ENCODE results near the gene KIF5A.

Gene KIF5A

DNA sequence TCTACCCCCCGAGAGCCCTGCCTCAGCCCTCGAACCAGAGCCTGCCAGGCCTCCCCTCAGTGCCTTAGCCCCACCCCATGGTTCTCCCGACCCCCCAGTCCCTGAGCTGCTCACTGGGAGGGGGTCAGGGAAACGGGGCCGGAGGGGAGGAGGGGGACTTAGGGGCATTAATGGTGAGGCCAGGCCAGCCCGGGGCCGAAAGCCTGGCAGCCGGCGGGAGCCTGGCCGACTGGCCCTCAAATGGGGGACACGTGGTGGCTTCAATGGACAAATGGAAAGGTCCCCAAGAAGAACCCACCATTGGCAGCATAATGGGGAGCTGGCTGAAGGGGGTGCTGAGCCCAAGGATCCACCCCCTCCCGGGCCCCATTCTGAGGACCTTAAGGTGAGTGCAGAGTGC lies 21.7 kb upstream of the KIF5A start:
- peak overlapping the region; percentile 46; the same call in 1 of the 2 replicates for H3K27ac ChIP-seq
- TF ChIP-seq ZFX (IDR thresholded peaks at IDR 0.05; ENCODE audit: borderline replicate concordance): no peak
- TF ChIP-seq, protein P1, sequence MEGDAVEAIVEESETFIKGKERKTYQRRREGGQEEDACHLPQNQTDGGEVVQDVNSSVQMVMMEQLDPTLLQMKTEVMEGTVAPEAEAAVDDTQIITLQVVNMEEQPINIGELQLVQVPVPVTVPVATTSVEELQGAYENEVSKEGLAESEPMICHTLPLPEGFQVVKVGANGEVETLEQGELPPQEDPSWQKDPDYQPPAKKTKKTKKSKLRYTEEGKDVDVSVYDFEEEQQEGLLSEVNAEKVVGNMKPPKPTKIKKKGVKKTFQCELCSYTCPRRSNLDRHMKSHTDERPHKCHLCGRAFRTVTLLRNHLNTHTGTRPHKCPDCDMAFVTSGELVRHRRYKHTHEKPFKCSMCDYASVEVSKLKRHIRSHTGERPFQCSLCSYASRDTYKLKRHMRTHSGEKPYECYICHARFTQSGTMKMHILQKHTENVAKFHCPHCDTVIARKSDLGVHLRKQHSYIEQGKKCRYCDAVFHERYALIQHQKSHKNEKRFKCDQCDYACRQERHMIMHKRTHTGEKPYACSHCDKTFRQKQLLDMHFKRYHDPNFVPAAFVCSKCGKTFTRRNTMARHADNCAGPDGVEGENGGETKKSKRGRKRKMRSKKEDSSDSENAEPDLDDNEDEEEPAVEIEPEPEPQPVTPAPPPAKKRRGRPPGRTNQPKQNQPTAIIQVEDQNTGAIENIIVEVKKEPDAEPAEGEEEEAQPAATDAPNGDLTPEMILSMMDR (IDR thresholded peaks at IDR 0.05): no peak

DNA sequence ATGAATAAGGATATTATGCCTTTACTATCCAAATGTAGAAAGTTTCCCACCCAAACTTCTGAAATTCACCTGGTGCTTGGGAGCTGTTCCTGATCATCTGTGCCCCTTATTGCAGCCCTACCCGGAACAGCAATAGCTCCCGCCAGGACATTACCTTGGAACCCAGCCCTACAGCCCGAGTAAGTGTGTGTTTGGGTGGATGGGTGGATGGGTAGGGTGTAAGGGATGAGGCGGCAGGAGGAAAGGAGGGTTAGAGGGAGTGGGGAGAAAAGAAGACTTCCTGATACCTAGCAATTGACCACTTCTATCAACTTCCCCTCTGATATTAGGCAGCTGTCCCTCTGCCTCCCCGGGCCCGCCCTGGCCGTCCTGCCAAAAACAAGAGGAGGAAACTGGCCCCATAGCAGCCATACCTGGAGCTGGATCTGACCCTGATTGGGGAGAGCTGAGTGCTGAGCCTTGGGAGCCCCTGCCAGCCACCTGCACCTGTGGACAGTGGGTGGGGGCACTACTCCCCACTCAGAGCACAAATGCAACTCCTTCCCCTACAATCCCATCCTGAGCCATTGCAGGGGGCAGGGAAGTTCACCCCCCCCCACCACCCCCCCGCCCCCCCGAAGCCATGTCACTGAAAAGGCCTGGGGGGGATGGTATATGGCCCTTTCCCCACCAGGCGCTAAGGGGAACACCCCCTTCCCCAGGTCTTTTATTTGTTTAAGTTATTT lies 20.9 kb upstream of the KIF5A start:
- H3K27ac ChIP-seq: peak overlapping the region; percentile 46

DNA sequence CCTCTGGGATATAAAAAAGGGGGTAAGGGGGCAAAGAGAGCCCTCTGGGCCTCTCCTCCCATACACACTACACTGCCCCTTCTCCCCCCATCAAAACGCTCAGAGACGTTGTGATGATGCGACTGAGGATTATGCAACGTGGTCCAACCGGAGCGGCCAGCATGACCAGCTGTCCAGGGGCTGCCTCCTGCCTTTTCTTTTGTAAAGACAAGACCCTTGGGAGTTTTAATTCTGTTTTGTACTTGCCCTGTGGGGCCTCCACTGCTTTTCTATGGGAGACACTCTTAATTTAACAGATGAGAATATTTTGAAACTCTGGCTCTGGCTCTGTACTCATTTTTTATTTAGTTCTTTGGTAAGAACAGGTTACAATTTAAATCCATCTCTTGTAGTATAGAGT lies 20.0 kb upstream of the KIF5A start:
- peak overlapping the region; percentile 46 for H3K27ac ChIP-seq
- no peak for TF ChIP-seq ZFX (IDR thresholded peaks at IDR 0.05; ENCODE audit: borderline replicate concordance)
- TF ChIP-seq, protein P1 (IDR thresholded peaks at IDR 0.05): no peak

More for the DNA sequence above, 20.9 kb upstream of the KIF5A start:
- TF ChIP-seq ZFX (IDR thresholded peaks at IDR 0.05; ENCODE audit: borderline replicate concordance): no peak

DNA sequence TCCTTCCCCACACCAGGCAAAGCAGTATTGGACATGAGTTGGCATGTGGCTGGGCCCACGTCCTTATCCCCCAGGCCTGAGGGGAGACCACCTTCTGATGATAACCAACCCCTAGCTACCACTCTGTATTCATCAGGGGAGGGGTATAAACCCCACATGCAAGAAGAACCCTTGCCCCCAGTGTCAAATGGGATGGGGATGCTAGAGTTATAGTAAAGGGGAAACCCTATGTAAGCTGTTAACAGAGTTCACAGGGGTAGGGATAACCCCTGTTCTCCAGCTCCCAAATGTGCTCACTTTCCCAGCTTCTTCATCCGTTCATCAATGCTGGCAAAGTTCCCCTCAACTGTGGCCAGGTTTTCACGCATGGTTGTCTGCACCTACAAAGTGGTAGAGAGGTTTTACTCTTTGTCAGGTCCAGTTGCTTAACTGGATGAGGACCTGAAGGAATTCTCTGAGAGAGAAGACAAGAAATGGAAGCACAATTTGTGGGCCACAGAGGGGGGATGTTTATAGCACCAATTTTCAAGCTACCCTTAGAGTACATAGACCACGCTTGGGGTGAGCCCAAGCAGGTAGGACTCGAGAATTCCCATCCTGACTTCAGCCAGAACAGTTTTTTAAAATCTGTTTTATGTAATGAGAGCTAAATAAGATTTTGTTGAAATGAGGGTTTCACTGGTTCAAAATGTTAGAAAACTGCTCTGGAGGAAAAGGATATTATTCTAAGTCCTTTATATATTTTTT lies 19.3 kb upstream of the KIF5A start:
- no peak for TF ChIP-seq ZFX (IDR thresholded peaks at IDR 0.05; ENCODE audit: borderline replicate concordance)
- TF ChIP-seq, protein P1 (IDR thresholded peaks at IDR 0.05): no peak
- peak overlapping the region; percentile 46 for H3K27ac ChIP-seq

DNA sequence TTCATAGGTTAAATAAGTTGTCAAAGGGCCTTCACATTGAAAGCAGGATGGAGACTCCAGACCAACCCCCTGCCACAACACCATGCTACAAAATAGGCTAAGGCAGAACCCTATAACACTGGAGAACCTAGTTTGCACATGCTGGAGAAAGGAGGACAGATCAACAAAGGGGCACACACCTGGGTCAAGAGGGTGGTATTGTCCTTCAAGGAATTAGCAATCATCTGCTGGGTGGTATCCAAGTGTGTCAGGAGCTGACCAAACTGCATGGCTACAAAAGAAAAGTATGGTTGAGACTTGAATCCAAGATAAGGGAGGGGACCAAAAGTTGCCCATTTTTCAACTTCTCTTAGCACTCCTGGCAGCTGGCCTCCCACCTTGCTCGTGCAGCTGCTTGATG lies 18.0 kb upstream of the KIF5A start:
- TF ChIP-seq ZFX (IDR thresholded peaks at IDR 0.05; ENCODE audit: borderline replicate concordance): no peak
- TF ChIP-seq, protein P1 (IDR thresholded peaks at IDR 0.05): no peak
- H3K27ac ChIP-seq: 0 out of 2 replicates have a peak overlapping the region, but pooled peaks have one; percentile 46

DNA sequence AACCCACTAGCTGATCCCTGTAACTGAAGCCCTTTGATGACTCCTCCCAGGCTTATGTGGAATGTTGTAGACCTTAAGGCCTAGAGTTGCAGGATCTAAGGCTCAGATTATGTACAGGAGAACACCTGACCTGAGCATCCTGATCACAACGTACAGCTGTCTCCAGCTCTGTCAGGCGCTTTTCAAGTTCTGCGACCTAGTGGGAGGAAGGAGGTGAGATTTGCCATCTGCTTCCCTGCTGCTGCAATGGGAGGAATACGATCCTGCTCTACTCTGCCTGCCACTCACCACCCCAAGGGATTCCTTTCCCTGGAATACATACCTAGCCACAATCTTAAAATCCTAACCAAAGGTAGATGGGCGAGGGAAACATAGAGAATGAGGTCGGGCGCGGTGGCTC lies 16.7 kb upstream of the KIF5A start:
- no peak for TF ChIP-seq ZFX (IDR thresholded peaks at IDR 0.05; ENCODE audit: borderline replicate concordance)
- TF ChIP-seq, protein P1 (IDR thresholded peaks at IDR 0.05): no peak
- H3K27ac ChIP-seq: no peak overlapping the region

DNA sequence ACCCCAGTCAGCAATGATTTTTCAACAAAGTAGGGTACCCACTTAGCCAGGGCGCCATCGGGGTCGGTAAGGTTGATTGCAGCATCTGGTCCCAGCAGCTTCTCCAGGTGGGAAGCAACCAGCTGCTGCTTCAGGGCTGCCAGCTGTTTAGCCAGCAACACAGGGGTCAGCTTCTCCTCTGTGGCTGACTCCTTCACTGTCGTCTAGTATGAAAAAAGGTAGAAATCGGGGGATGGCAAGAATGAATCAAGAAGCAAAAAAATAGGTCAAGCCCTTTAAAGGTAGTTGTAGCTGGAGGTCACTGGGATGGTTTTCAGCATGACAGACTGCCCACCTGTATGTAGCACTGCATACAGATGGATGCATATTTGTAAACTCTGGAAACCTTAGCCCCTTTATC lies 15.6 kb upstream of the KIF5A start:
- no peak overlapping the region for H3K27ac ChIP-seq

More for the DNA sequence above, 15.6 kb upstream of the KIF5A start:
- no peak for TF ChIP-seq ZFX (IDR thresholded peaks at IDR 0.05; ENCODE audit: borderline replicate concordance)
- TF ChIP-seq, protein P1 (IDR thresholded peaks at IDR 0.05): no peak

Measured in 22Rv1 (cell line).